ENCODE data around the gene CCDC38.

CCDC38 gene

DNA sequence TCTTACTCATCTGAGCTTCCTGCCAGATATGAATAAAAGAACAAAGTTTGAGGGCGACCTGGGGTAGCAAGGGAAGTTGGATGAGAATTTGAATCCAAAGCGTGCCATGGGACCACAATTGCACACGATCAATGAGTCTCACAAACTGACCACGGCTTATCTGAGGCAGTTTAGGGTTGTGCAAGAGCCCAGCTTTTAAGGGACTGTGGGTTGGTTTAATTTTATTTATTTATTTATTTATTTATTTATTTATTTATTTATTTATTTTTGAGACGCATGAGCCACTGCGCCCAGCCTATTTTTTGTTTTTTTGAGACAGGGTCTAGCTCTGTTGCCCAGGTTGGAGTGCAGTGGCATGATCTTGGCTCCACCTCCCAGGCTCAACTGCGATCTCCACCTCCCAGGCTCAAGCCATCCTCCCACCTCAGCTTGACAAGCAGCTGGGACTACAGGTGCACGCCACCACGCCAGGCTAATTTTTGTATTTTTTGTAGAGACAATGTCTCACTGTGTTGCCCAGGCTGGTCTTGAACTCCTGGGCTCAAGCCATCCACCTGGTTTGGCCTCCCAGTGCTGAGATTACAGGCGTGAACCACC, 1.8 kb upstream of the CCDC38 start:
- TF ChIP-seq GATA2 (IDR thresholded peaks at IDR 0.05; ENCODE audit: low read depth, low read length) (no peak), GATA3 (IDR thresholded peaks at IDR 0.05; ENCODE audit: low read depth, low read length) (no peak)

DNA sequence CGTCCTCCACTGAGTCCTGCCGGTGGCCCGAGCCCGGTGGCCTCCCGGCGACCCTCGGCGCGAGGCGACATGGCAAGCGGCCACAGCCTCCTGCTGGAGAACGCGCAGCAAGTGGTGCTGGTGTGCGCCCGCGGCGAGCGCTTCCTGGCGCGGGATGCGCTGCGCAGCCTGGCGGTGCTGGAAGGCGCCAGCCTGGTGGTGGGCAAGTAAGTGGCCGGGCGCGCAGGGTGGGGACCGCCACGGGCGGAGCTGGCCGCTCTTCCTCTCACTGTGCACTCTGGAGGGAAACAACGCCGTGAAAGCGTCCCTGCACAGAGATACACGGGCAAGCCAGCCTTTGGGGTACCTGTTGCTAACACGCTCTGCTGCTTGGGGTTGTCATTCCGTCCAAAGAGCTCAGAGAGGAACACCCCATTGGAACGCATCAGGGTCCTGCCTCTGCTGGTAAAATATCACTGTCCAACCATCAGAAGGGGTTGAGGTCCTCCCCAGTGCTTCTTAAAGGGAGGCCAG, 972 bp upstream of the CCDC38 start, which contains the start of gene AMDHD1:
Gene AMDHD1 (plus strand): TSS at position 2 of the 513 bp plus-strand sequence. CDS start 68 bp downstream, at position 70.
- no peak for TF ChIP-seq GATA2 (IDR thresholded peaks at IDR 0.05; ENCODE audit: low read depth, low read length)
- TF ChIP-seq GATA3 (IDR thresholded peaks at IDR 0.05; ENCODE audit: low read depth, low read length): no peak

- TF ChIP-seq GATA3 (IDR thresholded peaks at IDR 0.05; ENCODE audit: low read depth, low read length): no peak
Observed at GRCh38 chr12:95942101-95942523, 302 bp downstream of the CCDC38 start.

- TF ChIP-seq GATA2 (IDR thresholded peaks at IDR 0.05; ENCODE audit: low read depth, low read length) (no peak), GATA3 (IDR thresholded peaks at IDR 0.05; ENCODE audit: low read depth, low read length) (no peak)
Observed at GRCh38 chr12:95940514-95940913, 1.9 kb downstream of the CCDC38 start.

DNA sequence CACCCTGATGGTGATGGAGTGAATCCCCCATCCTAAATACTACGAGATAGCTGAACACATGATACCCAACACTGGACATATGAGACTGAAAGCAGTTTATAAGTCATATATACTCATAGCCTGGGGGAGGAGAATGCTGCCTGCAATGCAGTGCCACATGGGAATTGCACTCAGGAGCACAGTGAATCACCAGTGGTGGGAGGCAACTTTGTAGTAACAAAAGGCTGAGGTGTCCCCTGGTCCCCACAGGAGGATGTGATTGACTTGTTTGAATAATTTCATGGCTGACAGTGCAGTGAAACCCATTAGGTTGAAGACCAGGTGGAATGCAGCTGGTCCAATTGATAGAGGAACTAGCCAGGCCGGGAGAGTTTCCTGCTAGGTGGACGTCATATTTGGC, 20.2 kb downstream of the CCDC38 start:
- TF ChIP-seq GATA3 (IDR thresholded peaks at IDR 0.05; ENCODE audit: low read depth, low read length) (no peak), GATA2 (IDR thresholded peaks at IDR 0.05; ENCODE audit: low read depth, low read length) (no peak)

GRCh38 chr12:95919110-95919509, 23.3 kb downstream of the CCDC38 start:
- TF ChIP-seq GATA3 (IDR thresholded peaks at IDR 0.05; ENCODE audit: low read depth, low read length) (no peak), GATA2 (IDR thresholded peaks at IDR 0.05; ENCODE audit: low read depth, low read length) (no peak)

DNA sequence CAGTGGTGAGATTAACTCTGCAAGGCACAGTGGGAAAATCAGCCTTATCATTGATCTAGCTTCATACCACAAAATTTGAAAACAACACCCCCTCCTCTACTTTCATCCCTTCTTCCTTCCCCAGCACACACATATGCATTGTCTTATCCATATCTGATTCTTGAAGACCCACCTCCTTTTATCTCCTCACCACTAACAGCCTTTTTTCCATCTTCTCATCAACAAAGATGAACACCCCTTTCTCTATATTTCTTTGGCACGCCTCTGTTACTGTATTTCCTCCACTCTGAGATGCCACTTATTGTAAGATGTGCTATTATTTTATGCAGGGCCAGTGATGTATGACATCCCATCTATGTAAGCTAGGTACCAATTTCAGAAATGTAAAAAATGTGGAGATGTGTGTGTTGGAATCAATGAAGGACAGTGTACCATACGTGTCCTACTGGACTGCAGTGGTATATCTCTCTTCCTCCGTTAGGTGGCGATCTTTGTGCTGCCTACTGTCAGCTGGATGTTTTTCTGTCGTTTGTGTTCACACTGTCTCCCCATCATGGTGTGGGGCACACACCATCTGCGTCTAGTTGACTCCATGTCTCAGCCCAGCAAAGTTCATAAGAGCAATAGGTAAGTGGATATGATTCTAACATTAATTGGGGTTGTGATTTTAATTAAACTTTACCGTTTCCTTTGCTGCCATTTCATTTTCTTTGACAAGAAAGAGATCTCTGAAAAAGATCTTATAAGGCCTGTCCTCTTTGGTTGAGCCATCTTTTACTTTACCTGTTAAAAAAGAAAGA, 24.0 kb downstream of the CCDC38 start:
- TF ChIP-seq GATA3 (IDR thresholded peaks at IDR 0.05; ENCODE audit: low read depth, low read length) (no peak), GATA2 (IDR thresholded peaks at IDR 0.05; ENCODE audit: low read depth, low read length) (no peak)

GRCh38 chr12:95909871-95910270, 32.5 kb downstream of the CCDC38 start:
- no peak for TF ChIP-seq GATA2 (IDR thresholded peaks at IDR 0.05; ENCODE audit: low read depth, low read length)

GRCh38 chr12:95908573-95908972, 33.8 kb downstream of the CCDC38 start:
- no peak for TF ChIP-seq GATA2 (IDR thresholded peaks at IDR 0.05; ENCODE audit: low read depth, low read length)
- no peak for TF ChIP-seq GATA3 (IDR thresholded peaks at IDR 0.05; ENCODE audit: low read depth, low read length)

DNA sequence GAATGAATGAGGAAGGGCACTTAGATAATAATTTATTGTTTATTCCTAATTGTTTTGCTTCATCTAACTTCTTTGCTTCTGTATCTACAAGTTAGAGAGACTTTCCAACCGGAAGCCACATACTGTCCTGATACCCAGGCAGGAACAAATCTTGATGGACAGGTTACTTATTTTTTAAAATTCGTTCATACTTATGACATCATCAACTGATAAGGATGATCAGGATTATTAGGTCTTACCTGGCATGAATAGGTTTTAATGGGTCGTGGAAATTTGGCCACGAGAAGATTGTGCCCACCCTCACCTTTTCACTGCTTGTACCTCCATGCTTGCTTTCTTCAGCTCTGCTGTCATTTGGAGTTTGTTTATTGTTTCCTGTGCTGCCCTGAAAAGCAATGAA, 44.3 kb downstream of the CCDC38 start:
- no peak for TF ChIP-seq GATA3 (IDR thresholded peaks at IDR 0.05; ENCODE audit: low read depth, low read length)

DNA sequence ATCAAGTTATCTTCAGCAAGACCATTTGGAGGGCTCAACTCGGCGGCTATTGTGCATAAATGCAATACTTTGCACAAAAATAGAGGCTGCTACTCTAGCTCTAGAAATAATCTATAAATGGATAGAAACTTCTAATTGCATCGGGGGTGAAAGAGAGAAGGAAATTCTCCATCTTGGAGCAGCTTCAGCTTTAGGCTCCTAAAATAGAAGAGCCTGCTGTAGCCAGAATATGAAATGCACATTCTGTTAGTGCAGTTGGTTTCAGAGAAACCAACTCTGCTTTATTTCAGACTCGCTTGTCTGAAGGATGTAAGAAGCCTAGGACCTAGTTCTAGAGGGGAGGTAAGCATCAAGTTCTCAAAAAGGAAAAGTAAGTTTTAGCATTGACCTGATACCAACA, 45.6 kb downstream of the CCDC38 start:
- TF ChIP-seq GATA2 (IDR thresholded peaks at IDR 0.05; ENCODE audit: low read depth, low read length) (no peak), GATA3 (IDR thresholded peaks at IDR 0.05; ENCODE audit: low read depth, low read length) (no peak)

GRCh38 chr12:95890958-95891357, 51.5 kb downstream of the CCDC38 start:
- TF ChIP-seq GATA3 (IDR thresholded peaks at IDR 0.05; ENCODE audit: low read depth, low read length) (no peak), GATA2 (IDR thresholded peaks at IDR 0.05; ENCODE audit: low read depth, low read length) (no peak)

GRCh38 chr12:95887311-95887710, 55.1 kb downstream of the CCDC38 start:
- no peak for TF ChIP-seq GATA3 (IDR thresholded peaks at IDR 0.05; ENCODE audit: low read depth, low read length)
- TF ChIP-seq GATA2 (IDR thresholded peaks at IDR 0.05; ENCODE audit: low read depth, low read length): no peak

DNA sequence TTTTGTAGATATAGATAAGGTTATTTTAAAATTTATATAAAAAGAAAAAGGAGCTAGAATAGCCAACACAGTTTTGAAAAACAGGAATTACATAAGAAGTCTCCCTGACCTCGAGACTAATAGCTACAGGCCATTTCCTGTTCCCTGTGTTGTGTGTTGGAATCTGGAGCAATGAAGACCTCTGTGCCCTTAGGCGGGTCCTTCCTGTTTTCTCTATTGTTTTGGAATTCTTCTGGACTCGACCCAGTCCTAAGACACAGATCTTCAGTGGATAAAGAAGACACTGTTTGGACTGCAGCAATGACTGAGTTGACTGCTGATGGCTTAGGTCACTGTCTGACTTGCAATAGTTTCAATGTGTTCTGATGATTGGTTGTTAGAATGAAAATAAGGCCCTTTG, 57.4 kb downstream of the CCDC38 start:
- TF ChIP-seq GATA3 (IDR thresholded peaks at IDR 0.05; ENCODE audit: low read depth, low read length) (no peak), GATA2 (IDR thresholded peaks at IDR 0.05; ENCODE audit: low read depth, low read length) (no peak)

- TF ChIP-seq GATA2 (IDR thresholded peaks at IDR 0.05; ENCODE audit: low read depth, low read length) (no peak), GATA3 (IDR thresholded peaks at IDR 0.05; ENCODE audit: low read depth, low read length) (no peak)
Observed at GRCh38 chr12:95882873-95883272, 59.5 kb downstream of the CCDC38 start.
